Keratinocyte (primary cell): ENCODE measurements around the gene TUNAR.

Experiments used
- EZH2 ChIP-seq: IDR thresholded peaks from one replicate; pipeline ENCODE4 v1.6.1; 2012; ENCODE audit warnings: inconsistent platforms, mild to moderate bottlenecking, low read length, moderate library complexity
- TF ChIP-seq, protein P1 (sequence below), 3 experiments: IDR thresholded peaks in 1 of 3; conservative IDR thresholded peaks in 1 of 3; optimal IDR thresholded peaks in 1 of 3; 2 replicates in 2 of 3; 3 replicates in 1 of 3; pipeline versions ENCODE3 to v1.5.1; 2011; ENCODE audit warnings: low read length in 3 of 3, mild to moderate bottlenecking in 3 of 3, moderate library complexity in 2 of 3, control low read depth in 1 of 3, inconsistent platforms in 1 of 3; ENCODE audit not compliant: insufficient read depth in 2 of 3; ENCODE audit errors: extremely low read depth in 1 of 3

DNA sequence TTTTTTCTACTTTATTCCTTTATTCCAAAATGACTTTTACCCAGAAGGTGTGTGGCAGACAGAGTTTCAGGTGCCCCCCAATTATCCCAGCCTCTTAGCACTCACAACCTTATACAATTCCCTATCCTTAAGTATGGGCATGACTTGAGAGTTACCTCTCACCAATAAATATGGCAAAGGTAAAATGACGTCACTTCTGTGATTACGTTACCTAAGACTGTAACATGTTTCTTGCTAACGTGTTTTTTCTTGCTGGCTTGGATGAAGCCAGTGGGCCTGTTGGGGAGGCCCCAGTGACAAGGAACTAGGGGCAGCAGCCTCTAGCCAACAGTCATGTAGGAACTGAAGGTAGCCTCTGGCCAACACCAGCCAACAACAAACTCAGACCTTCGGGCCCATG lies 13.3 kb upstream of the TUNAR start:
- TF ChIP-seq, protein P1, sequence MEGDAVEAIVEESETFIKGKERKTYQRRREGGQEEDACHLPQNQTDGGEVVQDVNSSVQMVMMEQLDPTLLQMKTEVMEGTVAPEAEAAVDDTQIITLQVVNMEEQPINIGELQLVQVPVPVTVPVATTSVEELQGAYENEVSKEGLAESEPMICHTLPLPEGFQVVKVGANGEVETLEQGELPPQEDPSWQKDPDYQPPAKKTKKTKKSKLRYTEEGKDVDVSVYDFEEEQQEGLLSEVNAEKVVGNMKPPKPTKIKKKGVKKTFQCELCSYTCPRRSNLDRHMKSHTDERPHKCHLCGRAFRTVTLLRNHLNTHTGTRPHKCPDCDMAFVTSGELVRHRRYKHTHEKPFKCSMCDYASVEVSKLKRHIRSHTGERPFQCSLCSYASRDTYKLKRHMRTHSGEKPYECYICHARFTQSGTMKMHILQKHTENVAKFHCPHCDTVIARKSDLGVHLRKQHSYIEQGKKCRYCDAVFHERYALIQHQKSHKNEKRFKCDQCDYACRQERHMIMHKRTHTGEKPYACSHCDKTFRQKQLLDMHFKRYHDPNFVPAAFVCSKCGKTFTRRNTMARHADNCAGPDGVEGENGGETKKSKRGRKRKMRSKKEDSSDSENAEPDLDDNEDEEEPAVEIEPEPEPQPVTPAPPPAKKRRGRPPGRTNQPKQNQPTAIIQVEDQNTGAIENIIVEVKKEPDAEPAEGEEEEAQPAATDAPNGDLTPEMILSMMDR (optimal IDR thresholded peaks at IDR 0.05 in 1 of 3, IDR thresholded peaks at IDR 0.05 in 1 of 3, conservative IDR thresholded peaks at IDR 0.05 in 1 of 3; ENCODE audit: extremely low read depth in 1 of 3, insufficient read depth in 2 of 3, low read length in 3 of 3), result no peak
- no peak for TF ChIP-seq EZH2
